ENCODE data around the gene SLC34A1.
A peak's percentile ranks its signal among the peaks of the same experiment; 100 is the strongest.

Gene SLC34A1

GRCh38 chr5:177433658-177434217, 49.5 kb downstream of the SLC34A1 start:
- DNase-seq, result no peak

- DNase-seq, result no peak
These were observed 50.2 kb downstream of the SLC34A1 start for GRCh38 chr5:177434437-177434836.

- no peak for DNase-seq
These were observed 50.9 kb downstream of the SLC34A1 start for GRCh38 chr5:177434942-177435738.

GRCh38 chr5:177435847-177436536, 51.8 kb downstream of the SLC34A1 start:
- no peak for DNase-seq

- no peak for DNase-seq
These were observed 53.4 kb downstream of the SLC34A1 start for GRCh38 chr5:177437623-177438022.

GRCh38 chr5:177438468-177438867, 54.2 kb downstream of the SLC34A1 start:
- DNase-seq, result peak; percentile 16

GRCh38 chr5:177439518-177440053, 55.4 kb downstream of the SLC34A1 start:
- no peak for DNase-seq

GRCh38 chr5:177440211-177440989, 56.2 kb downstream of the SLC34A1 start:
- peak; percentile 47 for DNase-seq

GRCh38 chr5:177440990-177441780, 57.0 kb downstream of the SLC34A1 start:
- peak; percentile 13 for DNase-seq

- DNase-seq, result peak; percentile 16
These were observed 58.0 kb downstream of the SLC34A1 start for GRCh38 chr5:177442066-177442826.

GRCh38 chr5:177443144-177443983, 59.1 kb downstream of the SLC34A1 start:
- DNase-seq, result no peak

GRCh38 chr5:177444106-177445051, 60.1 kb downstream of the SLC34A1 start:
- no peak for DNase-seq

- DNase-seq, result no peak
These were observed 61.0 kb downstream of the SLC34A1 start for GRCh38 chr5:177445052-177445916.

- no peak for DNase-seq
These were observed 61.6 kb downstream of the SLC34A1 start for GRCh38 chr5:177445917-177446199.

- peak; percentile 76 for DNase-seq
These were observed 62.2 kb downstream of the SLC34A1 start, which contains the start of gene PRR7 for GRCh38 chr5:177446200-177447065. Gene PRR7 (plus strand): TSS chr5:177446814. CDS start chr5:177455068, 8,254 bp downstream.

GRCh38 chr5:177447066-177447610, 62.9 kb downstream of the SLC34A1 start:
- peak; percentile 87 for DNase-seq

Measured in CD4-positive, alpha-beta T cell treated with Interleukin-15 for 1 hour (primary cell).